ENCODE measurements around the gene BCAS3. TPM values are rescaled to one million over a fixed set of nuclear protein-coding genes. Genes with fewer than 3 reads are reported as not detected.

The BCAS3 gene
- total RNA-seq, 1 donor from 2014 or later = 15.2 TPM

GRCh38 chr17:61280851-61281250 lies 603.2 kb downstream of the BCAS3 start:
- no peak overlapping the region for H3K4me3 ChIP-seq (ENCODE audit: low read depth, low read length)
- DNase-seq (ENCODE audit: low read depth) = no peak
- no peak for TF ChIP-seq CTCF (conservative IDR thresholded peaks at IDR 0.05; ENCODE audit: low read depth, low read length)

- no peak for TF ChIP-seq CTCF (conservative IDR thresholded peaks at IDR 0.05; ENCODE audit: low read depth, low read length)
Observed at GRCh38 chr17:61282377-61282776, 604.7 kb downstream of the BCAS3 start.

GRCh38 chr17:61283043-61283442 lies 605.4 kb downstream of the BCAS3 start:
- no peak for TF ChIP-seq CTCF (conservative IDR thresholded peaks at IDR 0.05; ENCODE audit: low read depth, low read length)
- H3K4me3 ChIP-seq (ENCODE audit: low read depth, low read length) = no peak overlapping the region
- DNase-seq (ENCODE audit: low read depth) = no peak

More at GRCh38 chr17:61282377-61282776, 604.7 kb downstream of the BCAS3 start:
- H3K4me3 ChIP-seq (ENCODE audit: low read depth, low read length) = no peak overlapping the region
- DNase-seq (ENCODE audit: low read depth) = no peak

- no peak for TF ChIP-seq CTCF (conservative IDR thresholded peaks at IDR 0.05; ENCODE audit: low read depth, low read length)
- DNase-seq (ENCODE audit: low read depth) = no peak
- H3K4me3 ChIP-seq (ENCODE audit: low read depth, low read length) = no peak overlapping the region
Observed at GRCh38 chr17:61284174-61284573, 606.5 kb downstream of the BCAS3 start.

GRCh38 chr17:61284746-61285145 lies 607.1 kb downstream of the BCAS3 start:
- DNase-seq (ENCODE audit: low read depth) = no peak
- no peak for TF ChIP-seq CTCF (conservative IDR thresholded peaks at IDR 0.05; ENCODE audit: low read depth, low read length)

GRCh38 chr17:61285526-61286320 lies 608.1 kb downstream of the BCAS3 start:
- TF ChIP-seq CTCF (conservative IDR thresholded peaks at IDR 0.05; ENCODE audit: low read depth, low read length) = no peak

More at GRCh38 chr17:61284746-61285145, 607.1 kb downstream of the BCAS3 start:
- H3K4me3 ChIP-seq (ENCODE audit: low read depth, low read length) = no peak overlapping the region

GRCh38 chr17:61286449-61286848 lies 608.8 kb downstream of the BCAS3 start:
- no peak for DNase-seq (ENCODE audit: low read depth)
- no peak for TF ChIP-seq CTCF (conservative IDR thresholded peaks at IDR 0.05; ENCODE audit: low read depth, low read length)
- H3K4me3 ChIP-seq (ENCODE audit: low read depth, low read length) = no peak overlapping the region

More at GRCh38 chr17:61285526-61286320, 608.1 kb downstream of the BCAS3 start:
- H3K4me3 ChIP-seq (ENCODE audit: low read depth, low read length) = no peak overlapping the region
- no peak for DNase-seq (ENCODE audit: low read depth)
